GM18519 (cell line): ENCODE measurements around the gene RPRD1B.

Experiments
- ATAC-seq: cut with Tn5 transposase; IDR thresholded peaks from one replicate; pipeline ENCODE4 v1.9.1; 2021; ENCODE audit warnings: mild to moderate bottlenecking, moderate library complexity; ENCODE audit not compliant: unreplicated experiment, low FRiP score

The RPRD1B gene

DNA sequence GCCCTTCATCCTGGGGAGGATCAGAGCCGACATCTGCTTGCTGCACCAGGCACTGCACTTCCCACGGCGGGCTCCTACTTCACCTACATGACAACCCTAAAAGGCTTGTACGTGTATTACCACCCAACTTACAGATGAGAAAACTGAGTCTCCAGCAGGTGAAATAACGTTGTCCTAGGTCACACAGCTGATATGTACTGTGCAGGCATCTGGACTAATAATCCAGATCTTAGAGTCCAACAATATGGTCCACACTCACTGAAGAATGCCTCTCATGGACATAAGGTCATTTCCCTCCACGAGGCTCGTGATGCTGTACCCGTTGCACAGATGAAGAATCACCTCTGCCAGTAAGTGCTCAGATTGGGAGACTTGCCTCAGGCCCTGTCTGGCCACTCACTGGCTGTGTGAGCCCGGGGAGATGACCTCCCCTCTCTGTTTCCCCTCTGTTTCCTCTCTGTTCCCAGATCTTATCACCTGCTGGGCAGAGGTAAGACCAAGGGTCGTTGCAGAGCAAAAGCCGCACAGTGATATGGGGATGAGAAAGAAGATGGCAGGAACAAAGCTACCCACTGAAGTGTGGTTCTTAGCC lies 99.5 kb downstream of the RPRD1B start:
- ATAC-seq, result no peak

DNA sequence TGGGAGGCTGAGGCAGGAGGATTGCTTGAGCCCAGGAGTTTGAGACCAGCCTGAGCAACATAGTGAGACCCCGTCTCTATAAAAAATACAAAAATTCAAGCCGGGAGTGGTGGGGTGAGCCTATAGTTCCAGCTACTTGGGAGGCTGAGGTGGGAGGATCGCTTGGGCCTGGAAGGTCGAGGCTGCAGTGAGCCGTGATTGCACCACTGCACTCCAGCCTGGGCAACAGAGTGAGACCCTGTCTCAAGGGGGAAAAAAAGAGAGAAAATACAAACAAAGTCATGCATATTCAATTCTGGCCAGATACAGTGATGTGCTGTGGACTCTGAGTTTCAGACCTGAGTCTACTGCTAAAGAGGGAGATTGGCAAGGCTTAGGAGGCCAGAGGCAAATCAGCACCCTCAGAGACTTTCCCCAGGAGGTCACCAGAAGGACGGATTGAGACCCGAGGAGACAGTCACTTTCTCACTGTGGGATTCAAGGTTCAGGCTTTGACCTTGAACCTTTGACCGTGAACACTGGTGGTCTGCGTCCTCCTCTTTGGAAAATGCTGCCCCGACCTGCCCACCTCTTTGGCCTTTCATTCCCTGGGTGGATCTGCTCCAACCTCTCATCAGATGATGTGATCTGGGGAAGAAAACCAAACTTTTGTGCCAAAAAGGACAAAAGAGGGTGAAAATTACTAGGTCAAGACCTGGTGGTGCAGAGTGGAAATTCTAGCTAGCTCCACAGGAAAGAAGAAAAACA lies 100.3 kb downstream of the RPRD1B start:
- ATAC-seq, result no peak

DNA sequence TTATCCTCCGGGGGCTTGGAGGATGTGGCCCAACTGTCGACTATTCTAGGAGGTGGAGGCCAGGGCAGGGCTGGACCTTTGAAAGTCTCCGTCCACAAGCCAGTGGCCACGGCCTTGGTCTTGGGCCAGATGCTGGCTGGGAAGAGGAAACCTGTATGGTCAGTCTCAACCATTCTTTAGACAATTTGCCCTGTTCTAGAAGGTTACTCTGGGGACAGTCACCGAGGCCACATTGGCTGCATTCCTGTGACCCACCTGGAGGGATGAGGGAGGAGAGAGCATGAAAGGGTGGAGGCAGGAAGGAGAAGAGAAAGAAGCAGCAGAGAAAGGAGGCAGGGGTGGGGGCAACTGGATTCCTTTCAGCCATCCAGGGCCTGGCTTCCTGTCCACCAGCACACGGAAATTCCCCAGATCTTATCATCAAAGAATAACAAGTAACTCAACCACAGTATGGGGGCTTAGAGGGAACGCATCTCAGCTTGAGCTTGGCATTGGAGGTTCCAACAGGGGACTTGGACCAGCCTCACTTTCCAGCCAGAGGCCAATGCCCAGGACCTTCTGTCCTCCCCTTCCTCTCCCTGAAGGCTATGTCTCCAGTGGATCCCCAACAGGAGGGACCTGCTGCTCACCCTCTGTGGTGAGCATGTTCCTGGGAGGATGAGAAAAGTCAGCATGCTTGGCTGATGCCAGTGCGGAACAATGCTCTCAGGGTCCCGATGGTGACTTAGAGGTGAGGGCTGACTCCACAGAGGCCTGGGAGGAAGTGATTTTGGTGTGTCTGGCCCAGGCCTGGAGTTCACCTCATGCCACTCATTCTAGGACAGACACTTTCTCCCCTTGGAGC lies 101.1 kb downstream of the RPRD1B start:
- no peak for ATAC-seq

DNA sequence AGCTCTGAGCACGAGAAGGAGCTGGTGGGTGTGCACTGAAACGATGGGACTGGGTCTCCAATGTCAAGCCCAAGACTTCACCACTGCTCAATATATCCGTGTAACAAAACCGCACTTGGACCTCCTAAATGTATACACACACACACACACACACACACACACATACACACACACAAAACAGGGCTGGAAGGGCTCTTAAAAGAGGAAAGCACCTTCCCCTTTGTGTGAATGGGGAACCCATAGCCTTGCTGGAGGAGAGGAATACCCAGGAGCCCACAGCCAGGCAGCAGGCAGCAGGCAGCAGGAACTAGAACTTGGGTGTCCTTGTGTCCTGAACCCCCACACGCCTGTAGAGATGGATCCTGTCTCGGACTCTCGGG lies 101.7 kb downstream of the RPRD1B start:
- ATAC-seq, result no peak

DNA sequence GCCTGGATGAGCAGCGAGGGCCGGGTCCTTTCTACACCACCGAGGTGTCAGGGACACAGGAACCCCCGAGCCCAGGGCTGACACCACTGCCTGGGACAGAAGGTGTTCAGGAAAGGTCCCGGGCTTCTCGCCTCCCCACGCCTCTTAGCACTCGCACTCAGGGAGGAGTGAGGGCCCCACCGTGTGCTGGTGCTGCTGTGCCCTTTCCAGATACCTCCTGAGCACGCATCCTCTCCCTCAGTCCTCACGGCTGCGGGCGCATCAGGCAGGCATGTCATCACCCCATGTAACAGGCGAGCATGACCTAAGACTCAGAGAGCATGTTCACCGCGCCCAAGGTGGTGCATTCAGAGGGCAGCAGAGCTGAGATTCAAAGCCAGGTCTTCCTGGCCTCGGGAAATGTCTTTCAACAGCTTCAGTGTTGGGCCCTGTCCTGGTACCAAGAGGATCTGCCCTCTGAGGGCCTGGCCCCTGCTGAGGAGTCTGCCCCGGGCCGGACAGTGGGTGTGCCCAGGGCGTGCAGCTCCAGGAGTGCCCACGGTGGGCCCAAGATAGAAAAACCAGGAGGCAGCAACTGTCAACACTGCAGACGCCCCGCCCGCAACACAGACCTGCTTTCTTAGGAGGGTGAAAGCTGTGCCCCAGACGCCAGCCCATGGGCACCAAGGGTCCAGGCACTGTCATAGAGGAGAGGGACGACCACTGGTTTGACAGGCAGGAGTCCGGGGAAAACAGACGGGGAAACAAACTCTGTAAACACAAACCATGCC lies 102.3 kb downstream of the RPRD1B start:
- no peak for ATAC-seq

DNA sequence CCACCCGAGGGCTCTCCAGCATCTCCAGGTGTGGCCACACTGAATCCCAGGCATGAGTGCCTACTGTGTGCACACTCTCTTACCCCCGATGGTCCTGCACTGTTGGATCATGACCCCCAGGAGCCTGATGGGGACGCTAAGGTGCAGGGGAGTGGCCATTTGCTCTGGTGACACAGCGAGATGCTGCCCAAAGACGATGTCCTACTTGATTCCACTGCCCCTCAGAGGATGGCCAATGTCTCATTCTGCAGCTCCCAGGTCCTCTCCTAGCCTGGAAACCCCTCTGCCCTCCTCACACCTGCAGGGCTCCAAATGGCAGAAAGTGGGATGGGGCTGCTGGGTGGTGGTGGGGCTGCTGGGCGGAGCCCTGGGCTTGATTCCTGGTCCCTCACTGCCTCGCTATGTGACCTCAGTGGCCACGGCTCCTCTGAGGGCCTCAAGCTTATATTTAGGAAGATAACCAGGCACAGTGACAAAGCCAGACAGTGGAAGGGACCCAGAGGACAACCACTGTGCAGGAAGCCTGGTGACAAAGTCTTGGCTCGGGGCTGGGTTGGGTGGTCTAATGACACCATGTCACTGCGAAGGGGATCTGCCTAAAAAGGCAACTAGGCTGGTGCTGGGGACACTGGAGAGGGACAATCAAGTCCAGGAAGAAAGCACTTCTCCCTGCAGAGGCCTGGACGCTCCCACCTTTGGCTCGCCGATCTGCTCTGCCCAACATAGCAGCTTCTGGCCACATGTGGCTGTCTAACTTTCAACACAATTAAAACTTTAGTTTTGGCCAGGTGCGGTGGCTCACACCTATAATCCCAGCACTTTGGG lies 103.1 kb downstream of the RPRD1B start:
- ATAC-seq, result no peak

DNA sequence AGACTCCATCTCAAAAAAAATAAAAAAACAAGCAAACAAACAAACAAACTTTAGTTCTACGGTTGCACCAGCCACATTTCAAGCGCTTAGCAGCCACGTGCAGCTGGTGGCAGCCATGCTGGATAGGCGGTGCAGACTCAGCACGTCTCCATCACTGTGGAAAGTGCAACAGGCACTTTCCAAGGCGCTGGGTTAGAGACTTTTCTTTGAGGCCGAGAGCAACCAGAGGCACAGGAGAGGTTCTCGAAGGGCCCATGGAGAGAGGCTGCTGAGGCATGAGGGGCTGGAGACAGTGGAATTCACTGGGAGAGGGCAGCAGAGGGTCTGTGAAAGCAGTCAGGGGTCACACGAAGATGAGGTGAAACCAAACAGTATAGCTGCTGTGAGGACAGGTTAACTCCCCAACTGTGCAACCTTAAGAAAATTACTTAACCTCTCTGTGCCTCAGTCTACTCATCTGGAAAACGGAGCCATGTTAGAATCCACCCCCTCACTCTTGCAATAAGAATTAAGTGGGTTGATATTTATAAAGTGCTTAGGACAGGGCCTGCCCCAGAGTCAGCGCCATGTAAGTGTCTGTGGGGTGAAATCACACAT lies 104.0 kb downstream of the RPRD1B start:
- no peak for ATAC-seq

DNA sequence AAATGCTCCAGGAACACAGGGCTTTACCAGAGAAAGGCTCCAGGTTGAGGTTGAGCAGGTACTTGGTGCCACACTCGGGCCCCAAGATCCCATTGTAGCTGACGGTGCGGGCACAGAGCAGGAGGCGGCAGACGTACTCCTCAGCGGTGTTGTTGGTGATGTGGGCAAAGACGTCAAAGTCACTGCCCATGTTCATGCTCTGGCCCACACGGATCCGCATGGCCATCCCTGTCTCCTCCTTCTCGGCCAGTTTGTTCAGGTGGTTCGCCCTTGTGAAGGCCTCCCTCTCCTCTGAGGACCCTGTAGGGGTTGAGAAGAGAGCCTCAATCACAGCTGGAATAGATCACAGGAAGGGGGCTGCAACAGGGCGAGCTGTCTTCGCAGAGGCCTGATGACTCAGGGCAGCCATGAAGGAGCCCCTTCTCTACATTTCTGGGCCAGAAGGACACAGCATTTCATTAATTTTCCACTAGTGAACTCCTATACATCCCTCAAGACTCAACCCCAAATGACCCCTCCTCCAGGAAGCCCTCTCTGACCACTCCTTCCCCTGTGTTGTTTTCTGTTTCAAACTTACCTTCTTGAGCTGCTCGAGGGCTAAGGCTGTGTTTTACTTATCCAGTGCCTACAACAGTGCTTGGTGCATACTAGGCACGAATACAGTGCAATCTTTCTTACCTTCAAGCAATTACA lies 104.7 kb downstream of the RPRD1B start:
- no peak for ATAC-seq

DNA sequence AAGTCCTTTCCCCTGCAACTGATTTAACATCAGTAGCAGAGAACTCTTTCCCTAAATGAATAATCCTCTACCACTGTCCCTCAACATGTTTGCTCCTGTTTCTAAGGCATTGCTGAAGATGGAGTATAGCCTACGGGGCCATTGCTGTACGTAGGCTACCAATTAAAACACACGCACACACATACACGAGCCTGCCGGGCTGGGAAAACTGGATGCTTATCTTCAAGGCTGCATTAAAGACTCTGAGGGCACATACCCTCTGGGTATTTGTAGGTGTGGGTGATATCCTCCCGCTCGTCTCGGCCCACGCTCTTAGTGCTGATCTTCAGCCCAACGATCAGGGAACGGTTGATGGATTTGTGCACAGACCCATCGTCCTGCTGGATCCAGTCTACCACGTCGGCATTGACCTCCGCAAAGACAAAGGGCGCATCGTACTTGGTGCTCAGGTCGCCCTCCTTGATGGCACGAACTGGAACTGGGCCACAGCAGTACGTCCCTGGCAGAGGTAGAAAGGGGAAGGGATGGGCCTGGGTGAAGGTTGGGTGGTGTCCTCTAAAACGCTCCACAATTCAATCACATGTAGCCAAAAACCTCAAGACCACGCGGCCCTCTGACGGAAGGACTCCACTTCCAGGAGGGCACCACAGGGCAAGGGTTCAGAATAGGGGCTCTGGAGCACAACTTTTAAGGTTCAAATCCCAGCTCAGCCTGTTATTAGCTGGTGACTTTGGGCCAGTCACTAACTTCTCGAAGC lies 105.8 kb downstream of the RPRD1B start:
- ATAC-seq, result no peak

DNA sequence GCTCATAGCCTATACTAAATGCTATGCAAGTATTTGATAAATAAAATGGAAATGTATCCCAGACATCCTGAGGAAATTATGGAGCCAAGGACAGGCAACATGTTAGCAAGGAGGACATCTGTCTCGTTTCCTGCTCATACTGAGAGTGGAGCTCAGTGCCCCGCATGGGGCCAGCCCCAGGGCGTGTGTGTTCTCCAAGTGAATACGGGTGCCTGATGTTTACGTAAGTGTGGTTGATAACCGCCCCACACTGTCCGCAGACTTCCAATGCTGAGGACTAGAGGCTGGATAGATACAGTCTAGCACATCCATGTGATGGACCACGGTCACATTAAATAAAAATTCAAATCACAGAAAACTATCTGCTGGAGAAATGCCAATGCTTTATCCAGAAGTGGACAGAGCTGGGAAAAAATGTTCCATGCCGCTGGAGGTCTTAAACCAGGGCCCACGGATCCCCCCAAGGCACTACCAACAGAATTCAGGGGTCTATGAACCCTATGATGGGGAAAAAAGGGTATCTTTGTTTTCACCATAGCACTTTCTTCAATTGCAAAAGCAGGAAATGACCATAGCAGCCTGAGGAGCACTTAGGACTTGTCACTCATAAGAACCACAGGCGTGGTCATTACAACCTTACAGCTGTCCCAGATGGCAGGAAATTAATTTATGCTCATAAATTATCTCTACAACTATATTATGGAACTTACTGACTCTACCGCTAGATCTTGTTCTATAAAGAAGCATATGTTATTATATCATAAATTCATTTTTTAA lies 106.6 kb downstream of the RPRD1B start:
- no peak for ATAC-seq

DNA sequence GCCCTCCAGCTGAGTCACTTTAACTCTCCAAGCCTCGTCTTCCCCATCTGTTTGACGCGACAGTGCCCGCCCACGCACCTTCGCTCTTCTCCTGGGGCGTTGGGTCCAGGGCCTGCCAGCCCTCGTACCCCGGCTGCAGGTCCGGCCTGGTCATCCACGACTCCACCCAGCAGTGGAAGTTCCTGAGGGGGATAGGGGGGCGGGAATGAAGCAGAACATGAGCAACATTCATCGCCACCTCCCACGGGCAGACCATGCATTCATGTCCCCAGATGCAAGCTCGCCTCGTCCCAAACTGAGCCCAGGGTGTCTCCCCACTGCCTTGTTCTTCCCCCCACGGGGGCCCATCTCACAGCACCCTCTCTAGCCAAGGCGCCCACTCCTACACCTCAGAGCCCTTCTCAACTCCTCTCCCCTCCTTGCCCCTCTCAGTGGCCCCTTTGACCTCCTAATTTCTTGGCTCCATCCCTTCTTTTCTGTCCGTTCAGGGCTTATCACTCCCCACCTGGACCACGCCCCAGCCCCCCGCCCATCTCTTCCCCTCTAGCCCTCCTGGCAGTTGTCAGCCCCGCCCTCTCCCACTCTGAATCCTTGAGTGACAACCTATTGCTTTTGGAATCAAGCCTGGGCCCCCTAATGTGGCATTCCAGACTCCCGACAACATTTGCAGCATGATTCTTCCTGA lies 107.8 kb downstream of the RPRD1B start:
- ATAC-seq, result no peak
